OCI-M1 (cell line): ENCODE results near the gene SLC17A7.

Source experiments
- DNase-seq: peaks from one replicate; lab custom pipeline; 2025; lab: John Stamatoyannopoulos, UW

SLC17A7 gene

GRCh38 chr19:49444100-49444700 lies 2.9 kb upstream of the SLC17A7 start:
- DNase-seq = peak; percentile 30

- DNase-seq = peak; percentile 97
These were observed 2.2 kb upstream of the SLC17A7 start for GRCh38 chr19:49443366-49444099.

- peak; percentile 87 for DNase-seq
These were observed 1.5 kb upstream of the SLC17A7 start for GRCh38 chr19:49442771-49443365.

GRCh38 chr19:49442354-49442753 lies 1.0 kb upstream of the SLC17A7 start:
- DNase-seq = no peak

GRCh38 chr19:49441960-49442350 lies 628 bp upstream of the SLC17A7 start:
- DNase-seq = no peak

- DNase-seq = no peak
These were observed 703 bp downstream of the SLC17A7 start for GRCh38 chr19:49440439-49441209.

GRCh38 chr19:49439836-49440235 lies 1.5 kb downstream of the SLC17A7 start:
- DNase-seq = no peak

GRCh38 chr19:49438261-49438660 lies 3.1 kb downstream of the SLC17A7 start:
- DNase-seq = no peak

GRCh38 chr19:49437231-49437630 lies 4.1 kb downstream of the SLC17A7 start:
- DNase-seq = no peak

- DNase-seq = peak; percentile 46
These were observed 4.8 kb downstream of the SLC17A7 start for GRCh38 chr19:49436381-49437017.

GRCh38 chr19:49435670-49436069 lies 5.7 kb downstream of the SLC17A7 start:
- DNase-seq = no peak

GRCh38 chr19:49434907-49435583 lies 6.3 kb downstream of the SLC17A7 start:
- no peak for DNase-seq

- no peak for DNase-seq
These were observed 8.0 kb downstream of the SLC17A7 start for GRCh38 chr19:49433240-49433901.

GRCh38 chr19:49432141-49433073 lies 8.9 kb downstream of the SLC17A7 start:
- DNase-seq = no peak

- no peak for DNase-seq
These were observed 10.0 kb downstream of the SLC17A7 start for GRCh38 chr19:49431330-49431749.

GRCh38 chr19:49430678-49431329 lies 10.5 kb downstream of the SLC17A7 start:
- DNase-seq = peak; percentile 10

GRCh38 chr19:49430172-49430677 lies 11.1 kb downstream of the SLC17A7 start:
- DNase-seq = peak; percentile 33

- no peak for DNase-seq
These were observed 12.5 kb downstream of the SLC17A7 start for GRCh38 chr19:49428547-49429451.
